ENCODE results near the gene GALNTL6. TPM values are rescaled to one million over a fixed set of nuclear protein-coding genes. Genes with fewer than 3 reads are reported as not detected.
"Not testable (repeated sequence)": the region's sequence is repeated elsewhere in the genome, so short reads cannot be mapped to it uniquely, and the experiment has no call there.

Gene GALNTL6
- total RNA-seq, 1 experiment from 2014 or later: not detected

DNA sequence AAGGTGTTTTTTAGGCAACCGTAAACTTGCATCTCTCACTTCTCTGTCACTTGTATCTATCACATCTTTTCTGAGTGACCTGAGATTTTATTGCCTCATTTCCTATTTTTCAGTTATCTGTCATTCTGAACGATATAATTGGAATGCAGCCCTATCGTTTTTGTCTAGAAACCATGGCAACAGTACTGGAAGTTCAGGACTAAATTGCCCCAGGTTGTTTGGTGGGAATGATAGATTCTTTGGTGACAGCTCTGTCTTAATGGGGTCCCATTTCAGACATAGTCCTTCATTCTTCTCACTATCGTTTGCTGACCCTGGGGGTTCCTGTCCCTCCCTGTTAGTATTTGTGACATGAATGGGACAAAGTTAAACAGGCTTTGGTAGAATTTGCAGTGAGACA lies 1087.7 kb downstream of the GALNTL6 start:
- ChIA-PET POLR2A (no interaction called here), RAD21 (ENCODE audit: low non-redundant PET in 1 of 2, low total read pairs in 2 of 2, uncharacterized antibody in 2 of 2, unreplicated experiment in 2 of 2) (no interaction called here), CTCF (no interaction called here)
- H3K4me3 ChIP-seq (replicated peaks in 1 of 2; ENCODE audit: low read depth in 1 of 2, low read length in 2 of 2): no peak overlapping the region
- H3K79me2 ChIP-seq (ENCODE audit: insufficient read depth, low read length): no peaks in the 10 kb centered on the region
- H3K4me1 ChIP-seq (ENCODE audit: control insufficient read depth in 1 of 2, insufficient read depth in 2 of 2, low read length in 2 of 2): no peaks in the 10 kb centered on the region
- H4K20me1 ChIP-seq (ENCODE audit: insufficient read depth): no peaks in the 10 kb centered on the region
- H3K9ac ChIP-seq (ENCODE audit: low read length): no peak overlapping the region
- BruUV-seq (replicated peaks): no TSS peak
- H3K4me2 ChIP-seq (ENCODE audit: low read length): no peak overlapping the region
- H3K9me3 ChIP-seq (ENCODE audit: control insufficient read depth in 1 of 2, insufficient read depth in 1 of 2, low read depth in 1 of 2, low read length in 2 of 2): no peaks in the 10 kb centered on the region
- DNase-seq (ENCODE audit: low read depth, low spot score) (no peak), ATAC-seq (no peak)
- no peaks in the 10 kb centered on the region for H3K36me3 ChIP-seq (ENCODE audit: control insufficient read depth in 1 of 2, insufficient read depth in 2 of 2, low read length in 2 of 2)
- TF ChIP-seq EZH2phosphoT487 (IDR thresholded peaks at IDR 0.05; ENCODE audit: borderline replicate concordance): no peak
- no peak for TF ChIP-seq ZFX (IDR thresholded peaks at IDR 0.05)
- no peak for TF ChIP-seq YY1 (IDR thresholded peaks at IDR 0.05; ENCODE audit: extremely low read depth, insufficient replicate concordance, low read depth, low read length)
- no peak for TF ChIP-seq SIN3A (IDR thresholded peaks at IDR 0.05; ENCODE audit: low read depth)
- TF ChIP-seq ZNF274 (IDR thresholded peaks at IDR 0.05; ENCODE audit: low read depth, low read length): no peak
- TF ChIP-seq ATF3 (IDR thresholded peaks at IDR 0.05): no peak
- TF ChIP-seq EZH2 (IDR thresholded peaks at IDR 0.05): no peak
- TF ChIP-seq TCF7L2 (IDR thresholded peaks at IDR 0.05; ENCODE audit: borderline replicate concordance, extremely low read depth, insufficient read depth, insufficient read length): no peak
- TF ChIP-seq CEBPB (IDR thresholded peaks at IDR 0.05; ENCODE audit: low read depth): no peak
- TF ChIP-seq, protein P1, sequence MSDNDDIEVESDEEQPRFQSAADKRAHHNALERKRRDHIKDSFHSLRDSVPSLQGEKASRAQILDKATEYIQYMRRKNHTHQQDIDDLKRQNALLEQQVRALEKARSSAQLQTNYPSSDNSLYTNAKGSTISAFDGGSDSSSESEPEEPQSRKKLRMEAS (IDR thresholded peaks at IDR 0.05): no peak
- no peak for TF ChIP-seq POLR2AphosphoS5 (IDR thresholded peaks at IDR 0.05; ENCODE audit: low read depth, low read length)
- H2AFZ ChIP-seq (ENCODE audit: low read depth, low read length, poor library complexity, severe bottlenecking): no peak overlapping the region
- no peaks in the 10 kb centered on the region for H3K27me3 ChIP-seq (ENCODE audit: insufficient read depth, low read length)
- no peaks in the 10 kb centered on the region for H3K9me2 ChIP-seq (ENCODE audit: insufficient read depth)
- no peak overlapping the region for H3K27ac ChIP-seq (ENCODE audit: low read depth, low read length)
- intact Hi-C loops (cut with micrococcal nuclease): no loop called here

DNA sequence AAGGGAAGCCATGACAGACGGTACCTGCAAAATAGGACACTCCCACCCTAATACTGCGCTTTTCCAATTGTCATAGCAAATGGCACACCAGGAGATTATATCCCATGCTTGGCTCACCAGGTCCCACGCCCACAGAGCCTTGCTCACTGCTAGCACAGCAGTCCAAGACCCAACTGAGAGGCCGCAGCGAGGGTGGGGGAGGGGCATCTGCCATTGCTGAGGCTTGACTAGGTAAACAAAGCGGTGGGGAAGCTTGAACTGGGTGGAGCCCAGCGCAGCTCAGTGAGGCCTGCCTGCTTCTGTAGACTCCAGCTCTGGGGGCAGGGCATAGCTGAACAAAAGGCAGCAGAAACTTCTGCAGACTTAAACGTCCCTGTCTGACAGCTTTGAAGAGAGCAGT lies 1099.3 kb downstream of the GALNTL6 start:
- BruUV-seq (replicated peaks); CTCF ChIA-PET; H3K36me3 ChIP-seq (ENCODE audit: control insufficient read depth in 1 of 2, insufficient read depth in 2 of 2, low read length in 2 of 2); H3K9me2 ChIP-seq (ENCODE audit: insufficient read depth); ATAC-seq; DNase-seq (ENCODE audit: low read depth, low spot score); H4K20me1 ChIP-seq (ENCODE audit: insufficient read depth); H3K4me2 ChIP-seq (ENCODE audit: low read length); RAD21 ChIA-PET (ENCODE audit: low non-redundant PET in 1 of 2, low total read pairs in 2 of 2, uncharacterized antibody in 2 of 2, unreplicated experiment in 2 of 2); H3K27ac ChIP-seq (ENCODE audit: low read depth, low read length); H2AFZ ChIP-seq (ENCODE audit: low read depth, low read length, poor library complexity, severe bottlenecking); H3K9ac ChIP-seq (ENCODE audit: low read length); H3K27me3 ChIP-seq (ENCODE audit: insufficient read depth, low read length); intact Hi-C loops (cut with micrococcal nuclease); POLR2A ChIA-PET; H3K4me1 ChIP-seq (ENCODE audit: control insufficient read depth in 1 of 2, insufficient read depth in 2 of 2, low read length in 2 of 2); H3K4me3 ChIP-seq (replicated peaks in 1 of 2; ENCODE audit: low read depth in 1 of 2, low read length in 2 of 2); H3K9me3 ChIP-seq (ENCODE audit: control insufficient read depth in 1 of 2, insufficient read depth in 1 of 2, low read depth in 1 of 2, low read length in 2 of 2); H3K79me2 ChIP-seq (ENCODE audit: insufficient read depth, low read length): not testable (repeated sequence)

DNA sequence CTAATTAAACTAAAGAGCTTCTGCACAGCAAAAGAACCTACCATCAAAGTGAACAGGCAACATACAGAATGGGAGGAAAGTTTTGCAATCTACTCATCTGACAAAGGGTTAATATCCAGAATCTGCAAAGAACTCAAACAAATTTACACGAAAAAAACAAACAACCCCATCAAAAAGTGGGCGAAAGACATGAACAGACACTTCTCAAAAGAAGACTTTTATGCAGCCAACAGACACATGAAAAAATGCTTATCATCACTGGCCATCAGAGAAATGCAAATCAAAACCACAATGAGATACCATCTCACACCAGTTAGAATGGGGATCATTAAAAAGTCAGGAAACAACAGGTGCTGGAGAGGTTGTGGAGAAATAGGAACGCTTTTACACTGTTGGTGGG lies 1104.2 kb downstream of the GALNTL6 start:
- CTCF ChIA-PET: not testable (repeated sequence)

More for the DNA sequence above, 1104.2 kb downstream of the GALNTL6 start:
- POLR2A ChIA-PET; H3K27ac ChIP-seq (ENCODE audit: low read depth, low read length); H3K36me3 ChIP-seq (ENCODE audit: control insufficient read depth in 1 of 2, insufficient read depth in 2 of 2, low read length in 2 of 2); BruUV-seq (replicated peaks); intact Hi-C loops (cut with micrococcal nuclease); H3K9ac ChIP-seq (ENCODE audit: low read length); RAD21 ChIA-PET (ENCODE audit: low non-redundant PET in 1 of 2, low total read pairs in 2 of 2, uncharacterized antibody in 2 of 2, unreplicated experiment in 2 of 2); H4K20me1 ChIP-seq (ENCODE audit: insufficient read depth); H3K4me2 ChIP-seq (ENCODE audit: low read length); H3K4me1 ChIP-seq (ENCODE audit: control insufficient read depth in 1 of 2, insufficient read depth in 2 of 2, low read length in 2 of 2); DNase-seq (ENCODE audit: low read depth, low spot score); ATAC-seq; H3K79me2 ChIP-seq (ENCODE audit: insufficient read depth, low read length); H3K27me3 ChIP-seq (ENCODE audit: insufficient read depth, low read length); H3K9me2 ChIP-seq (ENCODE audit: insufficient read depth); H2AFZ ChIP-seq (ENCODE audit: low read depth, low read length, poor library complexity, severe bottlenecking); H3K9me3 ChIP-seq (ENCODE audit: control insufficient read depth in 1 of 2, insufficient read depth in 1 of 2, low read depth in 1 of 2, low read length in 2 of 2); H3K4me3 ChIP-seq (replicated peaks in 1 of 2; ENCODE audit: low read depth in 1 of 2, low read length in 2 of 2): not testable (repeated sequence)
